ENCODE data around the gene CALU.

- TF ChIP-seq POLR2AphosphoS5 (IDR thresholded peaks at IDR 0.05) (no peak), CTCF (IDR thresholded peaks at IDR 0.05) (no peak), POLR2A (IDR thresholded peaks at IDR 0.05) (no peak)
These were observed 66.1 kb downstream of the CALU start for GRCh38 chr7:128805225-128805624.

Data from suprapubic skin (tissue), 4 donors.